Endothelial cell (in vitro differentiated cells): Measurements from ENCODE around the gene GABBR2. TPM values are rescaled to one million over a fixed set of nuclear protein-coding genes. Genes with fewer than 3 reads are reported as not detected.

ENCODE experiments used
- DNase-seq: peaks from one replicate; pipeline ENCODE4 v3.0.0; 2021; ENCODE audit warnings: low spot score
- H3K27ac Mint-ChIP-seq: one replicate; pipeline ENCODE4 v1.8.0; 2021; ENCODE audit warnings: mixed read lengths, inconsistent platforms; ENCODE audit not compliant: unreplicated experiment
- H3K27me3 Mint-ChIP-seq: one replicate; pipeline ENCODE4 v1.8.0; 2021; ENCODE audit warnings: mild to moderate bottlenecking, moderate library complexity, mixed read lengths, inconsistent platforms; ENCODE audit not compliant: unreplicated experiment
- H3K36me3 Mint-ChIP-seq: one replicate; pipeline ENCODE4 v1.8.0; 2021; ENCODE audit warnings: mild to moderate bottlenecking, low read depth, mixed read lengths, inconsistent platforms; ENCODE audit not compliant: unreplicated experiment
- H3K4me1 Mint-ChIP-seq: one replicate; pipeline ENCODE4 v1.8.0; 2021; ENCODE audit warnings: mild to moderate bottlenecking, mixed read lengths, inconsistent platforms; ENCODE audit not compliant: unreplicated experiment
- H3K4me3 Mint-ChIP-seq: one replicate; pipeline ENCODE4 v1.8.0; 2021; ENCODE audit warnings: mild to moderate bottlenecking, mixed read lengths, inconsistent platforms; ENCODE audit not compliant: unreplicated experiment
- H3K9me3 Mint-ChIP-seq: one replicate; pipeline ENCODE4 v1.8.0; 2021; ENCODE audit warnings: mixed read lengths, inconsistent platforms; ENCODE audit not compliant: unreplicated experiment
- total RNA-seq: library from RNA; stranded (reverse); fragmentation: NEBNext Ultra II Directional; extraction: Animal tissue kit (Norgen Biotek cat#: 25700); gene quantifications from one replicate; pipeline ENCODE4 v1.2.1, GENCODE V29; 2021; ENCODE audit not compliant: unreplicated experiment
- TF ChIP-seq, protein P1 (sequence below): fragments of 200-600 bp; sonication (generic); IDR thresholded peaks from one replicate; pipeline ENCODE4 v1.5.0; 2021; ENCODE audit warnings: antibody characterized with exemption; ENCODE audit not compliant: unreplicated experiment

GABBR2 gene
- total RNA-seq, 1 donor from 2014 or later: 0.46 TPM

DNA sequence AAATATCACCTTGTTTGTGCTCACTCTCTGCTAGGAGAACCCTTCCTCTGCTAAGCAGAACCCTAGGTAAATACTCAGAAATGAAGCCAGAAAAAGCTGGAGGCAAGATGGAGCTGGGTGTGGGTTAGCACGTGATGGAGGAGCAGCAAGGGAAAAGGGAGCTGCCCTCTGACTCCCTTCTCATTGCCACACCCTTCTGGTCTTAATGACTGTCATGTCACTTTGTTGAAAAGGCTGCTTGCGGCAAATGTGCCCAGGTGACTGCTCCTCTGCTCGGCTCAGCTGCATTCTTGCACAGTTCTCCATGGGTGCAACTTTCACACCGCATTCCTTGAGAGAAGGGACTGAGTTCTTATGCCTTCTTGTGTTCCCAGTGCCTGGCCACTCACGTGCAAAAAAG is 416.9 kb downstream of the GABBR2 start:
- peaks cover 2% of the 10 kb centered on the region for H3K27me3 Mint-ChIP-seq
- no peak overlapping the region for H3K4me3 Mint-ChIP-seq
- DNase-seq: no peak
- no peak overlapping the region for H3K27ac Mint-ChIP-seq
- no peaks in the 10 kb centered on the region for H3K36me3 Mint-ChIP-seq
- H3K9me3 Mint-ChIP-seq: no peaks in the 10 kb centered on the region
- TF ChIP-seq, protein P1, sequence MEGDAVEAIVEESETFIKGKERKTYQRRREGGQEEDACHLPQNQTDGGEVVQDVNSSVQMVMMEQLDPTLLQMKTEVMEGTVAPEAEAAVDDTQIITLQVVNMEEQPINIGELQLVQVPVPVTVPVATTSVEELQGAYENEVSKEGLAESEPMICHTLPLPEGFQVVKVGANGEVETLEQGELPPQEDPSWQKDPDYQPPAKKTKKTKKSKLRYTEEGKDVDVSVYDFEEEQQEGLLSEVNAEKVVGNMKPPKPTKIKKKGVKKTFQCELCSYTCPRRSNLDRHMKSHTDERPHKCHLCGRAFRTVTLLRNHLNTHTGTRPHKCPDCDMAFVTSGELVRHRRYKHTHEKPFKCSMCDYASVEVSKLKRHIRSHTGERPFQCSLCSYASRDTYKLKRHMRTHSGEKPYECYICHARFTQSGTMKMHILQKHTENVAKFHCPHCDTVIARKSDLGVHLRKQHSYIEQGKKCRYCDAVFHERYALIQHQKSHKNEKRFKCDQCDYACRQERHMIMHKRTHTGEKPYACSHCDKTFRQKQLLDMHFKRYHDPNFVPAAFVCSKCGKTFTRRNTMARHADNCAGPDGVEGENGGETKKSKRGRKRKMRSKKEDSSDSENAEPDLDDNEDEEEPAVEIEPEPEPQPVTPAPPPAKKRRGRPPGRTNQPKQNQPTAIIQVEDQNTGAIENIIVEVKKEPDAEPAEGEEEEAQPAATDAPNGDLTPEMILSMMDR: no peak
- no peaks in the 10 kb centered on the region for H3K4me1 Mint-ChIP-seq

DNA sequence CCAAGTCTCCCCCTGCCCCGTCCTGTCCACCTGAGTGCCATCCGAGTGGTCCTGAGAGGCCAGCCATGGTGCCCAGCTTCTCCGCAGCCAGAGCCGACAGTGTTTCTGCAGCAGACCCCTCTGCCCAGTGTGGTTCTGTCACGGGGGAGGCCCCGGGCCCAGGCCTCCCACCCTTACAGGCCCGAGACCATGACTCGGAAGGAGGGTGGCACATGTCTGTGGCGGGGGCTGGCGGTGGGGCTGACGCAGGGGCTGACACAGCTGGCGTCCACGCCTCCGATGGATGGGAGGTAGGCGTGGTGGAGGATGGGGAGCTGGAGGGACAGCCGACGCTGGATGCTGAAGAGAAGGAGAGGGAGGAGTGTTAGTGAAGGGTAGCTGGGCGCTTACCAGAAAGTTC is 418.3 kb downstream of the GABBR2 start:
- H3K4me3 Mint-ChIP-seq: no peak overlapping the region
- no peaks in the 10 kb centered on the region for H3K36me3 Mint-ChIP-seq
- H3K27ac Mint-ChIP-seq: no peak overlapping the region
- H3K4me1 Mint-ChIP-seq: no peaks in the 10 kb centered on the region
- TF ChIP-seq, protein P1: no peak
- H3K27me3 Mint-ChIP-seq: peaks cover 2% of the 10 kb centered on the region
- no peaks in the 10 kb centered on the region for H3K9me3 Mint-ChIP-seq
- DNase-seq: no peak

DNA sequence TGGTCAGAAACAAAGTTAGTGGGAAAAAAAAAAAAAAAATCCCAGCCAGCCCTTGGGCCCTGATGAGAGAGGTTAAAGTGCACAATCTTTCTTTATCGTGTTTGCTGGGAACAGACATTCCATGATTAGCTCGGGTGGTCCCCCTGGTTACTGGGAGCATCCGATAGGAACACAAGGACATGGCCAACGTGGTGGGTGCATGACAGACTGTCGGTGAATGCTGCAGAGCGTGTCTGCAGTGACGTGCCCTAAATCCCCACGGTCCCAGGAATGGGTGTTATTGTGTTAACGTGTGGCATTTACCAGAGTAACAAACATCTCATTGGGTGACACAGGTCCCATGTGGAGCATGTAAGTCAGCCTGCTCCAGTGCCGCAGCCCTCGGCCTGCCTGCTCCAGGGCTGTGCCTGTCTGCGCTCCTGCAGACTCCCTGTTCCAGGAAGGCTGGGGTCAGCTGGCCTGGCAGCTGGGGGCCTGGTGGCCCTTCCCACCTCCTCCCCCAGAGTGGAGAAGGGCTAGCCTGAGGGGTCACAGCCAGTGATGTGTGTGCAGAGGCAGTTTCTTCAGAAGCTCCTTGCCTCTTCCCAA is 419.0 kb downstream of the GABBR2 start:
- no peaks in the 10 kb centered on the region for H3K9me3 Mint-ChIP-seq
- TF ChIP-seq, protein P1: no peak
- no peaks in the 10 kb centered on the region for H3K36me3 Mint-ChIP-seq
- H3K27me3 Mint-ChIP-seq: no peaks in the 10 kb centered on the region
- no peak for DNase-seq
- H3K4me1 Mint-ChIP-seq: no peaks in the 10 kb centered on the region
- H3K27ac Mint-ChIP-seq: no peak overlapping the region
- H3K4me3 Mint-ChIP-seq: no peak overlapping the region

DNA sequence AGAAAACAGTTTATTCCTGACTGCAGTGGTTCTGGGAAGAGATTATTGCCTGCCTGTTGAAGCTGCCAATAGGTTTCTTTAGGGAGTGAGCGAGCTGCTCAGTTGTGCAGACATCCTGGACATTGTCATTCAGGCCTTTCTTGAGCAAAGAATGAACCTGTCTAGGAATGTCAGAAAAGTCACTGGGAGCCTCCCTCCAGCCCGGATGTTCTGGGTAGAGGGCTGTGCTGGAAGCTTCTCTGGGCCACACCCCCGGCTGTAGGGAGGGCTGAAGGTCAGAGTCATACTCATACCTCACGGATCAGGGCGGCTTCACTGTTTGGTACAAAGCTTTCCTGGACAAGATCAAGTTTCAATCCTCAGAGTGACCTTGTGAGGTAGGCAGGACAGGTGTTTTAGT is 419.9 kb downstream of the GABBR2 start:
- Mint-ChIP-seq H3K27me3 (no peaks in the 10 kb centered on the region), H3K4me3 (no peak overlapping the region), H3K4me1 (no peaks in the 10 kb centered on the region), H3K27ac (no peak overlapping the region), H3K36me3 (no peaks in the 10 kb centered on the region), H3K9me3 (no peaks in the 10 kb centered on the region)
- no peak for DNase-seq
- TF ChIP-seq, protein P1: no peak

DNA sequence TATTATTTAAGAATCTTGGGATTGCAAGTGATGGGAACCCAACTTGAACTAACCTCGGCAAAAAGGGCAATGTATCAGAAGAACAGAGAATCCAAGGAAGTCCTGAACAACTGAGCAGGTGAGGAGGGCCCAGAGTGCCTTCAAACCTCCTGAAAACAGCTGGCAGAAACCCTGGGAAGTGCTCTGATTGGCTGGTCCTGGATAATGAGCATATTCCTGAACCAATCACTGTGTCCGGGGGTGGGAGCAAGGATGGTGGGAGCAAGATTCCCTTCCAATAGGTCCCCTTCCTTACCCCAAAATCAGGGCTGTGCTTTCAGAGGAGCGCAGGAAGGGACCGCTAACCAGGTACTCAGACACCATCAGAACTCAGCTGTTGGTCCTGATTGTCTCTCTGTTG is 421.4 kb downstream of the GABBR2 start:
- H3K4me1 Mint-ChIP-seq: no peaks in the 10 kb centered on the region
- H3K4me3 Mint-ChIP-seq: no peak overlapping the region
- DNase-seq: peak; percentile 28
- no peaks in the 10 kb centered on the region for H3K27me3 Mint-ChIP-seq
- H3K36me3 Mint-ChIP-seq: no peaks in the 10 kb centered on the region
- TF ChIP-seq, protein P1: no peak
- H3K9me3 Mint-ChIP-seq: no peaks in the 10 kb centered on the region
- H3K27ac Mint-ChIP-seq: no peak overlapping the region
